Activated T-helper 2 cell treated with anti-CD3 and anti-CD28 coated beads, Interferon-gamma antibody, Interleukin-2, Interleukin-4, amounts not matched to agents 10 μg/mL and 5 μg/mL and 100 μg/mL, durations not matched to agents 14 hours and 24 hours and 36 hours (primary cell): Measurements from ENCODE around the gene PRKCA. TPM values are rescaled to one million over a fixed set of nuclear protein-coding genes. Genes with fewer than 3 reads are reported as not detected.

ENCODE experiments used
- DNase-seq: peaks from one replicate; pipeline ENCODE4 v3.0.0; 2021; ENCODE audit warnings: low spot score
- H3K27ac Mint-ChIP-seq: one replicate; pipeline ENCODE4 v1.8.0; 2021; ENCODE audit warnings: mixed read lengths
- H3K27me3 Mint-ChIP-seq: one replicate; pipeline ENCODE4 v1.8.0; 2021; ENCODE audit warnings: low read depth, mixed read lengths
- H3K36me3 Mint-ChIP-seq: one replicate; pipeline ENCODE4 v1.8.0; 2021; ENCODE audit warnings: low read depth, mixed read lengths
- H3K4me1 Mint-ChIP-seq: one replicate; pipeline ENCODE4 v1.8.0; 2021; ENCODE audit warnings: low read depth, mixed read lengths
- H3K4me3 Mint-ChIP-seq: one replicate; pipeline ENCODE4 v1.8.0; 2021; ENCODE audit warnings: low read depth, mild to moderate bottlenecking, moderate library complexity, mixed read lengths
- H3K9me3 Mint-ChIP-seq: one replicate; pipeline ENCODE4 v1.8.0; 2021; ENCODE audit warnings: mixed read lengths
- intact Hi-C: fragments of 100-400 bp; cut with micrococcal nuclease; formaldehyde crosslinking; loops from one replicate; pipeline ENCODE4 v1.15.1; 2023
- total RNA-seq: library from RNA; stranded (reverse); gene quantifications from 2 replicates; pipeline ENCODE4 v1.2.3, GENCODE V29; 2022

PRKCA gene
- total RNA-seq, 1 donor from 2014 or later = 268 TPM

GRCh38 chr17:66740226-66740625, 437.8 kb downstream of the PRKCA start:
- no peaks in the 10 kb centered on the region for H3K27me3 Mint-ChIP-seq
- H3K4me1 Mint-ChIP-seq = no peaks in the 10 kb centered on the region
- H3K27ac Mint-ChIP-seq = no peak overlapping the region
- intact Hi-C loops = no loop called here
- H3K36me3 Mint-ChIP-seq = peaks cover 87% of the 10 kb centered on the region
- no peaks in the 10 kb centered on the region for H3K9me3 Mint-ChIP-seq
- DNase-seq = no peak
- no peak overlapping the region for H3K4me3 Mint-ChIP-seq

DNA sequence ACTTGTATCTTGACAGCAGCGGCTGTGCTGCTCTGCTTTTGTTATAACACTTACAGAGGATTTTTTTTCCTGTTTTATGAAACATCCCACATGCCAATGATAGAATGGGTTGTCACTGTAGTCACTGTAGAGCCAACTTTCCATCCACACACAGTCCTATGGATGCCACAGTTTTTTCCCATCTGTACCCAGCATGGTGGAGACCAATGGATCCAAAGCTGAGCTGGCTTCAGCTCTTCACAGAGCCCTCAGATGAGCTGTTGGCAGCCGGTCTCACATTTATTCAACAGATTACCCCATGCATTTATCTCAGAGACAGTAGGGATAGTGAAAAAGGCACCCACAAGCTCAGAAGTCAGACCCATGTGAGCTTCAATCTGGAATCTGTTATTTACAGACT, 441.1 kb downstream of the PRKCA start:
- Mint-ChIP-seq H3K36me3 (peaks cover 79% of the 10 kb centered on the region), H3K4me3 (no peak overlapping the region), H3K27ac (no peak overlapping the region), H3K9me3 (no peaks in the 10 kb centered on the region), H3K4me1 (no peaks in the 10 kb centered on the region), H3K27me3 (no peaks in the 10 kb centered on the region)
- no peak for DNase-seq
- intact Hi-C loops = no loop called here

GRCh38 chr17:66746736-66747135, 444.3 kb downstream of the PRKCA start:
- Mint-ChIP-seq H3K36me3 (peaks cover 76% of the 10 kb centered on the region), H3K9me3 (no peaks in the 10 kb centered on the region), H3K27me3 (no peaks in the 10 kb centered on the region), H3K4me1 (no peaks in the 10 kb centered on the region), H3K4me3 (no peak overlapping the region), H3K27ac (no peak overlapping the region)
- DNase-seq = no peak
- intact Hi-C loops = no loop called here

DNA sequence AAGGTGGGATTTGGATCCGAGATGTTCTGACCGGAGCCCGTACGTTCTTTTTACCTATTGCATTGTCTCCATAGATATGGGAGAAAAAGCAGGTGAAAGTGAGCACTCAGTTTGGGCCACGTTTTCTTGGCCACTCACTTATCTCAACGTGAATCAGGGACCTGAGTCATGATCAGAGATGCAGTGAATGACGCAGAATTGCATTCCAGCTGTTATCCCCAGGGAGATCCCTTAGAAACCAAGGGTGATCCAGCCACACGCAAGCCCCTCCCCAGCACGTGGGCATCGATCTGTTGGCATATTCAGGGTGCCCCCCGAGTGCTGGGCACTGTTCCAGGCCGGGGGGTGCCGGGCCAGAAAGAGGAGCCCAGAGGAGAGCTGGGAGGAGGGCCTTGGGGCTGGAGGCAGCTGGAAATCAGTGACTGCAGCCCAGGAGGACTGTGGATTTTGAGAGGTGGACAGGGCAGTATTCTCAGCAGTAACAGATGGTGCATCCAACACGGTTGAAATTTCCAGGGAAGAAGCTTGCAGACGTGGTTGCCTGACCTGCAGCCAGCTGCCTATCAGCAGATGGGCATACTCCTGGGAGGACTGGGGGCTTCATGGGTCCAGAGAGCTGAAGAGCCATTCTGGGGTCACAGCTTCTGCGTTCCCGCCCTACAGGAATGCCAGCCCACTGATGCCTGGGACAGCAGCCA, 445.3 kb downstream of the PRKCA start:
- intact Hi-C loops = no loop called here
- H3K27ac Mint-ChIP-seq = no peak overlapping the region
- no peak overlapping the region for H3K4me3 Mint-ChIP-seq
- no peaks in the 10 kb centered on the region for H3K4me1 Mint-ChIP-seq
- DNase-seq = no peak
- peaks cover 70% of the 10 kb centered on the region for H3K36me3 Mint-ChIP-seq
- no peaks in the 10 kb centered on the region for H3K9me3 Mint-ChIP-seq
- no peaks in the 10 kb centered on the region for H3K27me3 Mint-ChIP-seq

DNA sequence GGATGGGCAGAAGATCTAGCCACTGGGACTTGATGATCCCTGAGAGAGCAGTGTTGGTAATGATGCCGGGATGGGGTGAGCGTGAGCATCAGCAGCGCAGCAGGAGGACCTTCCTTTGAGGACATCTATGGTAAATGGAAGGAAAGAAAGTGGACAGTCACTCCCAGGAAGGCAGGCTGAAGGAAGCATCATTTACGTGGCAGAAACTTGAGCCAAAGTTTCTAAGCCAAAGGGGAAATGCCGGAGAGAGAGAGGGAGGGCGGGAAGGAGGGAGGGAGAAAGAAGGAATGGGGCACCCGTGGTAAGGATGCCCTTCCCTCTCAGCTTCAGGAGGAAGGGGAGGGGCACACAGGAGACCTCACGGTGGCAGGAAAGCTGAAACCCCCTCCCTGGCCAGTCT, 446.2 kb downstream of the PRKCA start:
- Mint-ChIP-seq H3K4me1 (no peaks in the 10 kb centered on the region), H3K4me3 (no peak overlapping the region), H3K27me3 (no peaks in the 10 kb centered on the region), H3K36me3 (peaks cover 67% of the 10 kb centered on the region), H3K27ac (no peak overlapping the region), H3K9me3 (no peaks in the 10 kb centered on the region)
- intact Hi-C loops = no loop called here
- DNase-seq = no peak

GRCh38 chr17:66749217-66749832, 446.9 kb downstream of the PRKCA start:
- intact Hi-C loops = no loop called here
- Mint-ChIP-seq H3K4me1 (no peaks in the 10 kb centered on the region), H3K27ac (no peak overlapping the region), H3K4me3 (no peak overlapping the region), H3K9me3 (no peaks in the 10 kb centered on the region), H3K27me3 (no peaks in the 10 kb centered on the region), H3K36me3 (peaks cover 66% of the 10 kb centered on the region)
- DNase-seq = no peak

DNA sequence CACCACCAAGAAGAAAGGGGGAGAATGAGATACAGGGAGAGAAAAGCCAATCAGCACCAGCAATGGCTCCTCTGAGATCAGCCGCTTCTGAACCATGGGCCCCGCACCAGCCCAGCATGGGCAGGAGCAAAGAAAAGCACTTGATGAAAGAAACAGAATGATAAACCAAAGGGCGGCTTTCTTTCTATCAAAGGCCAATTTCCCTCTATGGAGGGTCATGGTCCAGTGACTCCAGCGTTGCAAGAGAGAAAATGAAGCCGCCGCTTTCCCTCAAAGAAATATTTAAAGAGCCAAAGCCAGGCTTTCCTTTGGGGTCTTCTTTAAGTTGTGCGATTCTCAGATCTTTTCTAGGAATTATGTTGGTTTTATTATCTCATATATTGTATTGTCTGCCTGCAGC, 447.7 kb downstream of the PRKCA start:
- intact Hi-C loops = no loop called here
- no peak for DNase-seq
- H3K27ac Mint-ChIP-seq = no peak overlapping the region
- H3K9me3 Mint-ChIP-seq = no peaks in the 10 kb centered on the region
- H3K27me3 Mint-ChIP-seq = no peaks in the 10 kb centered on the region
- H3K36me3 Mint-ChIP-seq = peaks cover 67% of the 10 kb centered on the region
- H3K4me1 Mint-ChIP-seq = no peaks in the 10 kb centered on the region
- H3K4me3 Mint-ChIP-seq = no peak overlapping the region

DNA sequence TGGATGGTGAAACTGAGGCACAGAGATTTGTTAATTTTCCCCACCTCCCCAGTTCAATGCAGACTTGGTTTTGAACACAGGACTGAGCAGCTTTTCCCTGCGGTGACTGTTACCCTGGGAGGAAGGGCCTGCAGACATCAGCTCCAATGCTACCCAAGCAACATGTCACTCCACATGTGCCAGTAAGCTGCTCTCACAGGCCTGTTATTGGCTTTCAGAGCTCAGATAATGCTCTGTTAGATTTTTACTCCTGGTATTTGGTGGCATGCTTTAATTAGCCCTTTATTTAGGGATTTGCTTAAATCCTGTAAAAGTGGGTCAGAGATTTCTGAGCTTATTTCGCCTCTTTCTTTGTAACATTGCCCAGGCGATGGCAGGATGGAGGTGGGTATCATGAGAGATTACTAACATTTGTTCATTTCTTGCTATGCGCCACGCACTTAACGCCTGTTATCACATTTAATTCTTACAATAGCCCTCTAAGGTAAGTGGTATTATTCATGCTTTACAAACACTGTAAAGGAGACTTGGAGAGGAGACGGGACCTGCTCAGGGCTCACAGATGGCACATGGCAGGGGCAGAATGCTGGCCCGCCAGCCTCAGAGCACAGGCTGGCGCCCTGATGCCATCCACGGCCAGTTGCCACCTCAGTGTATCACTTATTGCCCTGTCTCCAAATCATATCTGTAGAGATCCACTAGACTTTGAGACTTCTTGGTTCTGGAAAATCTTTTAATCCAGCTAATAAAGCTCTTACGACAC, 448.5 kb downstream of the PRKCA start:
- DNase-seq = no peak
- H3K4me3 Mint-ChIP-seq = no peak overlapping the region
- intact Hi-C loops = no loop called here
- no peak overlapping the region for H3K27ac Mint-ChIP-seq
- no peaks in the 10 kb centered on the region for H3K9me3 Mint-ChIP-seq
- peaks cover 71% of the 10 kb centered on the region for H3K36me3 Mint-ChIP-seq
- no peaks in the 10 kb centered on the region for H3K4me1 Mint-ChIP-seq
- no peaks in the 10 kb centered on the region for H3K27me3 Mint-ChIP-seq

GRCh38 chr17:66751771-66752170, 449.4 kb downstream of the PRKCA start:
- H3K4me3 Mint-ChIP-seq = no peak overlapping the region
- intact Hi-C loops = no loop called here

GRCh38 chr17:66752411-66752810, 450.0 kb downstream of the PRKCA start:
- no peaks in the 10 kb centered on the region for H3K9me3 Mint-ChIP-seq
- H3K36me3 Mint-ChIP-seq = peaks cover 76% of the 10 kb centered on the region
- H3K4me1 Mint-ChIP-seq = no peaks in the 10 kb centered on the region
- no peak overlapping the region for H3K27ac Mint-ChIP-seq
- no peaks in the 10 kb centered on the region for H3K27me3 Mint-ChIP-seq
- DNase-seq = no peak
- H3K4me3 Mint-ChIP-seq = no peak overlapping the region
- intact Hi-C loops = no loop called here

More at GRCh38 chr17:66751771-66752170, 449.4 kb downstream of the PRKCA start:
- Mint-ChIP-seq H3K4me1 (no peaks in the 10 kb centered on the region), H3K9me3 (no peaks in the 10 kb centered on the region), H3K27ac (no peak overlapping the region), H3K36me3 (peaks cover 70% of the 10 kb centered on the region), H3K27me3 (no peaks in the 10 kb centered on the region)
- no peak for DNase-seq

GRCh38 chr17:66753126-66753920, 450.9 kb downstream of the PRKCA start:
- Mint-ChIP-seq H3K4me1 (no peaks in the 10 kb centered on the region), H3K36me3 (peaks cover 73% of the 10 kb centered on the region), H3K4me3 (no peak overlapping the region), H3K27ac (no peak overlapping the region), H3K9me3 (no peaks in the 10 kb centered on the region), H3K27me3 (no peaks in the 10 kb centered on the region)
- no peak for DNase-seq
- intact Hi-C loops = no loop called here

DNA sequence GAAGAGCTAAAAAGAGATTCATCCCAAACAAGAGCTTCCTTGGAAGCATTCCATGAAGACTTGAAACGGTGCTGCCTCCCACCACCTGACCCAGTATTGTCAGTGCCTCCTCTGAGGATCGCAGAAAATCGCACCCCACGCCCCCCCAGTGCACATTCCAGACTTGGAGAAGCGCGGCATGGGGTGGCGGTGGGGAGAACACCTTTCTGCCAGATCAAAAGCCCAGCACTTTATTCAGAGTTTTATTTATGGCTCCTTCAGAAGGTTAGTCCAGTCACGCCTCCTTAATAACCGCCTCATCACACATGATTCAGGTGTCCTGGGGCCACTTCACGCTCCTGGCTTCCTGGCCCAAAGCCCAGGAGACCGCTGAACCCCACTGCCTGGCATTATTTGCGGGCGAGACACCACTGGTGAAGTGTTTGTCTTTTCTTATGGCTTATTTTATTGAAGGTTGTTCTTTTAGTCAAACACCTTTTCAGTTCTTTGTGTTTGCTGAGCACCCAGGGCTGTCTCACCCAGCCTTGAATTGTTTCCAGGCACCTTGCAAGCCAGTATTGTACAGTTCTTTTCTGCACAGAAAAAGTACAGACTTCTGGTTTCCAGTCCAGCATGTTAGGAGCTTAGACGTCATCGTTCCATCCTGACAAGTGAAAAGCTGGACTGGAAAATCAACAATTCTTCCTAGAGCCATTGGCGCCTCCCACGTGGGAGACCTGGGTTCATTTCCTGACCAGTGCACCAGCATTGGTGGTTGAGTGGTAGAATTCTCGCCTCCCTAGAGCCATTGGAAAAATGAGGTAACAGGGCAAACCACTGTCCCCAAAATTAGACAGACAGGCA, 452.9 kb downstream of the PRKCA start:
- intact Hi-C loops = no loop called here
- DNase-seq = no peak
- no peak overlapping the region for H3K27ac Mint-ChIP-seq
- H3K36me3 Mint-ChIP-seq = peaks cover 75% of the 10 kb centered on the region
- no peaks in the 10 kb centered on the region for H3K4me1 Mint-ChIP-seq
- no peaks in the 10 kb centered on the region for H3K9me3 Mint-ChIP-seq
- no peak overlapping the region for H3K4me3 Mint-ChIP-seq
- H3K27me3 Mint-ChIP-seq = no peaks in the 10 kb centered on the region
